ENCODE measurements around the gene GMEB2.

GMEB2 gene

GRCh38 chr20:63545814-63546213 is 81.1 kb downstream of the GMEB2 start:
- no peak for DNase-seq (ENCODE audit: low read depth in 2 of 2)

GRCh38 chr20:63544958-63545516 is 81.9 kb downstream of the GMEB2 start:
- no peak for DNase-seq (ENCODE audit: low read depth in 2 of 2)

- DNase-seq (ENCODE audit: low read depth in 2 of 2), result no peak
Observed at GRCh38 chr20:63544241-63544957, 82.5 kb downstream of the GMEB2 start.

- no peak for DNase-seq (ENCODE audit: low read depth in 2 of 2)
Observed at GRCh38 chr20:63543733-63544132, 83.2 kb downstream of the GMEB2 start.

GRCh38 chr20:63543131-63543530 is 83.8 kb downstream of the GMEB2 start:
- DNase-seq (ENCODE audit: low read depth in 2 of 2), result no peak

GRCh38 chr20:63542696-63543095 is 84.2 kb downstream of the GMEB2 start:
- DNase-seq (ENCODE audit: low read depth in 2 of 2), result no peak

GRCh38 chr20:63542031-63542559 is 84.8 kb downstream of the GMEB2 start:
- DNase-seq (ENCODE audit: low read depth in 2 of 2), result no peak

- DNase-seq (ENCODE audit: low read depth in 2 of 2), result no peak
Observed at GRCh38 chr20:63541371-63541770, 85.5 kb downstream of the GMEB2 start.

GRCh38 chr20:63540417-63541186 is 86.3 kb downstream of the GMEB2 start:
- DNase-seq (ENCODE audit: low read depth in 2 of 2), result no peak

- no peak for DNase-seq (ENCODE audit: low read depth in 2 of 2)
Observed at GRCh38 chr20:63539441-63540370, 87.2 kb downstream of the GMEB2 start.

GRCh38 chr20:63539092-63539430 is 87.8 kb downstream of the GMEB2 start:
- DNase-seq (ENCODE audit: low read depth in 2 of 2), result no peak

GRCh38 chr20:63538204-63539091 is 88.5 kb downstream of the GMEB2 start:
- no peak for DNase-seq (ENCODE audit: low read depth in 2 of 2)
